ENCODE data around the gene APBB2.

The APBB2 gene

GRCh38 chr4:41143311-41144039 lies 70.9 kb downstream of the APBB2 start:
- DNase-seq (ENCODE audit: low read depth, low spot score): no peak
- peak overlapping the region; percentile 78 for H3K27ac ChIP-seq

DNA sequence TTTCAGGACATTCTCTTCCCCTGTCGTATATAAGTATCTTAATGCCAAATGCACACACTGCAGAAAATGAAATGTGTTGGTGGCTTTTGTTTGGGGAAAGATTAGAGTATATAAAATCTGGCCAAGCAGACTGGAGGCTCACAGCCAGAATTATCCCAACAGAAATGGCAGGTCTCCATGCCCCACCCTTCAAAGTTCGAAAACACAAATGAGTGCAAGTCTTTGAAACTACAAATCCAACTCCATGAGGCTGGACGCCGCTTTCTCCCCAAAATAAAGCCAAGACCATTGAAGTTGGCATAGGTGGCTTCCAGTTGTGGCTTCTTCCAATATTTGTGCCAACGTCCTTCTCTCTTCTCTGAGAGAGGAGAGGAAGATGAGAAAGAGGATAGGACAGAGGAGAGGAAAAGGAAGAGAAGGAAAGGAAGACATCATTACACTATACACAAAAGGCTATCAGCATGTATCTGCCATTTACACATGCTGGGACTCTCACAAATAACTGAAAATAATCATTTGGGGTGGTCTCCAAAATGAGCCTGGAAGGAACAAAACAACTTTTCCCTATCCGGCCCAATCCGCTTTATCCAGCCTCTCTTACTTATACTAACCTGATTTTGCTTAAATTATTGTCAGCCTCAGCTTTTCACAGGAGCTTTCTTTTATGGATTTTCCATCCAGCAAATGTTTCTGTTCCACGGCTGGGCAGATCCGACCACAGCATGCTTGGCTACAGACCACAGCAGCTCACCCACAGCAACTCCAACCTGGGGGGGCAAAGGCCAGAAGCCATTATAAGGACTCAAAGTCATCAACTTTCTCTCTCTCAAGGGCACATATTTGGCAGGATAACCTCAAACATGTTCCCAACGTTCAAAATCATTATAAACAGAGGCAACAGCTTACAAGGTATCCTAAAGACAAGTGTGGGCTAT lies 71.7 kb downstream of the APBB2 start:
- no peak for DNase-seq (ENCODE audit: low read depth, low spot score)
- H3K27ac ChIP-seq: peak overlapping the region; percentile 78

GRCh38 chr4:41141900-41142299 lies 72.4 kb downstream of the APBB2 start:
- H3K27ac ChIP-seq: peak overlapping the region; percentile 78
- no peak for DNase-seq (ENCODE audit: low read depth, low spot score)

- DNase-seq (ENCODE audit: low read depth, low spot score): no peak
- no peak overlapping the region for H3K27ac ChIP-seq
These were observed 73.9 kb downstream of the APBB2 start for GRCh38 chr4:41140410-41140809.

DNA sequence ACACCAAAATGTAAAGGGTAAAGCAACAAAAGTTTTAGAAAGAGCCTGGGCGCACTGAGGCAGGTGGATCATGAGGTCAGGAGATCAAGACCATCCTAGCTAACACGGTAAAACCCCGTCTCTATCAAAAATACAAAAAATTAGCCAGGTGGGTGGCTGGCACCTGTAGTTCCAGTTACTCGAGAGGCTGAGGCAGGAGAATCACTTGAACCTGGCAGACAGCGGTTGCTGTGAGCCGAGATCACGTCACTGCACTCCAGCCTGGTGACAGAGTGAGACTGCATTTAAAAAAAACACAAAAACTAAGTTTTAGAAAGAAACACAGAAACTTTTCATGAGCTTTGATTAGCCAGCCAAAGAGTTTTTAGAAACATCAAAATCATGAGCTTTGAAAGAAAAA lies 76.5 kb downstream of the APBB2 start:
- DNase-seq (ENCODE audit: low read depth, low spot score): no peak
- H3K27ac ChIP-seq: no peak overlapping the region

- peak overlapping the region; percentile 62 for H3K27ac ChIP-seq
- no peak for DNase-seq (ENCODE audit: low read depth, low spot score)
These were observed 77.9 kb downstream of the APBB2 start for GRCh38 chr4:41136456-41136855.

GRCh38 chr4:41135801-41136200 lies 78.5 kb downstream of the APBB2 start:
- H3K27ac ChIP-seq: peak overlapping the region; percentile 62
- no peak for DNase-seq (ENCODE audit: low read depth, low spot score)

GRCh38 chr4:41134581-41134980 lies 79.8 kb downstream of the APBB2 start:
- H3K27ac ChIP-seq: no peak overlapping the region
- no peak for DNase-seq (ENCODE audit: low read depth, low spot score)

- no peak for DNase-seq (ENCODE audit: low read depth, low spot score)
- peak overlapping the region; percentile 44 for H3K27ac ChIP-seq
These were observed 80.8 kb downstream of the APBB2 start for GRCh38 chr4:41133454-41134018.

DNA sequence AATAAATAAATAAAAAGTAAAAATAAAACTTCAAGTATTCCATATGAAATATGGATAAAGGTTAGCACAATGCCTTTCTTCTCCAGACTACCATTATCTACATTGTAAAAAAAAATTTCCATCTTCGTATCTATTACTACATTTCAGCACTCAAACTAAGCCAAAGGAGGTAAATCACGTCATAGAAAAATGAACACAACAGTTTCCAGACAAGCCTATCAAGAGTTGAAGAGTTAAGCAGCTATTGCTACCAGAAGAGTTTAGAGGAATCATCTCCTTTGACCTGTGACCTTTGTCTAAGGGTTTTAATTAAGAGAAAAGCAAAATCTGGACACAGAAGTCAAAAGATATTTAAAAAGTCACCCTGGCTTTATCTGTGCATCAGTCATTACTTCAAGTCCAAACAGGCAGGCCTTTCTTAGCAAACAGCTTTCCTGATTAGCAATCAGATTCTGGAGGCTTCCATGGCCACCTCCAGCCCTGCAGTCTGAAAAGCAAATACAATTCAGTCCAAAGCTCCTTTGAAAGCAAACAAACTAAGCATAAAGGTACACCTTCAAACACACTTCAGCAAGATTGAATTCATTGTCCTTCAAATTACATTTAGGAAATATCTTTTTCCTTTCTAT lies 82.2 kb downstream of the APBB2 start:
- H3K27ac ChIP-seq: peak overlapping the region; percentile 44
- no peak for DNase-seq (ENCODE audit: low read depth, low spot score)

DNA sequence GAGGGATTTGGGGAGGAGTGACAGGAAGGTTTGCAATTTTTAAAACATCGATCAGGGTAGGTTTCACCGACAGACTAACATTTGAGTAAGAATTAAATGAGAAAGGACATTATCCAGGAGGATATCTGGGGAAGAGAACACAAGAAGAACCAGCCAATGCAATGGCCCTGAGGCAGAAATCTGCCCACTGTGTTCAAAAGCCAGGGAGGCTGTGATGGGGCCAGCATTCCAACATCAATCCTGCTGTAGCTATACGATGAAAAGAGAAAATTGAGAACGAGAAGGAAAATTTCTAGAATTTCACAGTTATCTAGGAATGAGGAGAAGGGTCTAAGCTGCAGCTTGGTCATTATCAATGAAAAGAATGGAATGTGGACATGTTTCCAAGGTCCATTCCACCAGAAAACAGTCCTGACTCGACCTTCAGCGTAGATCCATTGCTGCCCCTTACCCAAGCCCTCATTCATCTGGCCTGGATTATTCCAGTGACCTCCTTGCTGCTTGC lies 84.4 kb downstream of the APBB2 start:
- no peak overlapping the region for H3K27ac ChIP-seq

GRCh38 chr4:41129128-41129754 lies 85.1 kb downstream of the APBB2 start:
- no peak for DNase-seq (ENCODE audit: low read depth, low spot score)

More for the DNA sequence above, 84.4 kb downstream of the APBB2 start:
- no peak for DNase-seq (ENCODE audit: low read depth, low spot score)

GRCh38 chr4:41125558-41126311 lies 88.6 kb downstream of the APBB2 start:
- DNase-seq (ENCODE audit: low read depth, low spot score): no peak

More at GRCh38 chr4:41129128-41129754, 85.1 kb downstream of the APBB2 start:
- no peak overlapping the region for H3K27ac ChIP-seq

DNA sequence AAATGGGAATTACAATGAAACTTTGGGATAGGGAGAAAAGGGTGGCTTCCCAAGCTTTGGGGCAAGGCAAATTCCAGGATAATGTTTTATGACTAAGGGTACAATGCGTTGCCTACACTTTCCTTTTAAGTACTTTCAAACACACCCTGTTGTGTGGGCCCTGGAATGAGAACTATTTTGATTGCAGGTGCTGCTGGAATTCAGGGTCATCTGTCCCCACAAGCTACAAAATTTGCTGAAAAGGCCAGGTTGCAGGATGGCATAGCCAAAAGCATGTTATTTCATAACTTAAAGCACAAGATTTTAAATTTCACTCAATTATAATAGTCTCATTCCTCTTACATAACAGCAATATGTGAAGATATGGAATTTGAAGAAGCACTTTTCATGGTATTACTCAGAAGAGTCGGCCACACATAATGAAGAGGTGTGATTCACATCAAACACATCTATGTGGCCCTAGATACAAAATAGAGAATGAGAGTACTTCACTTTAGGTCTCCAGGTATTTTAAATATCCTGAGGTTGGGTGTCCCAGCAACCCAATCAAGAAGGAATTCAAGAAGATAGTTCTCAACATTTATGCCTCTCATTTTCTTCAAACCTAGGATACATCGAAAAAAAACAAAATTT lies 89.3 kb downstream of the APBB2 start:
- H3K27ac ChIP-seq: peak overlapping the region; percentile 65
- no peak for DNase-seq (ENCODE audit: low read depth, low spot score)

More at GRCh38 chr4:41125558-41126311, 88.6 kb downstream of the APBB2 start:
- peak overlapping the region; percentile 65 for H3K27ac ChIP-seq

DNA sequence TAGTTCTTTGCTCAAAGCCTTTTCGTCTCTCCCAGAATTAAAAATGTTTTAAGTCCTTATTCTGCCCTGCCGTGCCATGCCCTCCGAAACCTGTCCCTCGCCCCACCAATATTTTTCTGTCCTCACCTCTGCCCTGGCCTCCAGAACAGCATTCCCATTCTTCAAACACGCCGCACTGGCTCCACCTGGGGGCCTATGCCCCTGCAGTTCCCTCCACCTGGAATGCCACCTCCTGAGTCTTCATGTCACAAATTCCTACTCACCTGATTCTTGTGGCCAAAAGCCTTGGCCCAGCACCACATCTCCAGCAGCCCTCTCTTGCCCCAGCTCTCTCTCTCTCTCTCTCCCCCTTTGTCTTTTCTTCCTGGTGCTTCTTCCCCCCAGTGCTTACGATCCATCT lies 91.6 kb downstream of the APBB2 start:
- DNase-seq (ENCODE audit: low read depth, low spot score): no peak
- H3K27ac ChIP-seq: no peak overlapping the region

- no peak for DNase-seq (ENCODE audit: low read depth, low spot score)
These were observed 92.0 kb downstream of the APBB2 start for GRCh38 chr4:41122309-41122708.

GRCh38 chr4:41121906-41122305 lies 92.4 kb downstream of the APBB2 start:
- peak overlapping the region; percentile 64 for H3K27ac ChIP-seq

More at GRCh38 chr4:41122309-41122708, 92.0 kb downstream of the APBB2 start:
- H3K27ac ChIP-seq: no peak overlapping the region

More at GRCh38 chr4:41121906-41122305, 92.4 kb downstream of the APBB2 start:
- no peak for DNase-seq (ENCODE audit: low read depth, low spot score)
